Astrocyte (in vitro differentiated cells and primary cell): Measurements from ENCODE around the gene SLC25A17. TPM values are rescaled to one million over a fixed set of nuclear protein-coding genes. Genes with fewer than 3 reads are reported as not detected.

Experiments used
- DNase-seq: peaks from one replicate; pipeline ENCODE4 v3.0.0-alpha.2; 2010; ENCODE audit warnings: low read depth
- FAIRE-seq: peaks from 2 replicates; lab custom pipeline; 2011; peaks lifted over from hg19 to GRCh38; lab: Jason Lieb, UNC
- H2AFZ ChIP-seq: 2 replicates; pipeline ENCODE4 v1.6.0; 2012; ENCODE audit warnings: low read depth, low read length, inconsistent platforms
- H3K27ac ChIP-seq: 2 replicates; pipeline ENCODE4 v1.5.1; 2011; ENCODE audit warnings: low read depth, low read length, inconsistent platforms
- H3K27me3 ChIP-seq: 2 replicates; pipeline ENCODE4 v1.6.0; 2011; ENCODE audit warnings: low read length, inconsistent platforms; ENCODE audit not compliant: insufficient read depth
- H3K36me3 ChIP-seq: 2 replicates; pipeline ENCODE4 v1.5.1; 2011; ENCODE audit warnings: low read length, inconsistent platforms; ENCODE audit not compliant: insufficient read depth
- H3K4me1 ChIP-seq: 2 replicates; pipeline ENCODE4 v1.5.1; 2011; ENCODE audit warnings: low read length, inconsistent platforms; ENCODE audit not compliant: insufficient read depth
- H3K4me2 ChIP-seq: 2 replicates; pipeline ENCODE4 v1.6.0; 2012; ENCODE audit warnings: low read length, inconsistent platforms
- H3K4me3 ChIP-seq: 2 replicates; pipeline ENCODE4 v1.5.1; 2011; ENCODE audit warnings: low read depth, mild to moderate bottlenecking, low read length, inconsistent platforms; ENCODE audit not compliant: insufficient read depth
- H3K79me2 ChIP-seq: 2 replicates; pipeline ENCODE4 v1.6.0; 2012; ENCODE audit warnings: mild to moderate bottlenecking, low read length, inconsistent platforms; ENCODE audit not compliant: insufficient read depth
- H3K9ac ChIP-seq: 2 replicates; pipeline ENCODE4 v1.6.0; 2012; ENCODE audit warnings: mild to moderate bottlenecking, low read length, inconsistent platforms
- H3K9me3 ChIP-seq: 2 replicates; pipeline ENCODE4 v1.5.1; 2012; ENCODE audit warnings: low read depth, mild to moderate bottlenecking, low read length, inconsistent platforms; ENCODE audit not compliant: insufficient read depth
- H4K20me1 ChIP-seq: 2 replicates; pipeline ENCODE4 v1.6.0; 2012; ENCODE audit warnings: low read length, inconsistent platforms; ENCODE audit not compliant: insufficient read depth
- H3K27ac Mint-ChIP-seq: one replicate; pipeline ENCODE4 v1.8.0; 2021; ENCODE audit warnings: mild to moderate bottlenecking, mixed read lengths; ENCODE audit not compliant: unreplicated experiment
- H3K27me3 Mint-ChIP-seq: one replicate; pipeline ENCODE4 v1.8.0; 2021; ENCODE audit warnings: low read depth, mixed read lengths; ENCODE audit not compliant: unreplicated experiment
- H3K36me3 Mint-ChIP-seq: one replicate; pipeline ENCODE4 v1.8.0; 2021; ENCODE audit warnings: low read depth, mixed read lengths; ENCODE audit not compliant: unreplicated experiment
- H3K4me1 Mint-ChIP-seq: one replicate; pipeline ENCODE4 v1.8.0; 2021; ENCODE audit warnings: low read depth, mixed read lengths; ENCODE audit not compliant: unreplicated experiment
- H3K4me3 Mint-ChIP-seq: one replicate; pipeline ENCODE4 v1.8.0; 2021; ENCODE audit warnings: mild to moderate bottlenecking, moderate library complexity, mixed read lengths; ENCODE audit not compliant: unreplicated experiment
- H3K9me3 Mint-ChIP-seq: one replicate; pipeline ENCODE4 v1.8.0; 2021; ENCODE audit warnings: mild to moderate bottlenecking, mixed read lengths; ENCODE audit not compliant: unreplicated experiment
- CTCF ChIP-seq: IDR thresholded peaks from 2 replicates; pipeline ENCODE4 v1.5.1; 2011; ENCODE audit warnings: low read depth, mild to moderate bottlenecking, inconsistent platforms, low read length, moderate library complexity; ENCODE audit not compliant: insufficient read depth
- EZH2 ChIP-seq: IDR thresholded peaks from 2 replicates; pipeline ENCODE4 v1.6.1; 2012; ENCODE audit warnings: mild to moderate bottlenecking, low read length, inconsistent platforms; ENCODE audit not compliant: insufficient read depth
- total RNA-seq: library from RNA; stranded (reverse); gene quantifications from 2 replicates; pipeline ENCODE4 v1.2.1, GENCODE V29; 2021

The SLC25A17 gene
- total RNA-seq, 1 donor from 2014 or later, result 24.8 TPM

DNA sequence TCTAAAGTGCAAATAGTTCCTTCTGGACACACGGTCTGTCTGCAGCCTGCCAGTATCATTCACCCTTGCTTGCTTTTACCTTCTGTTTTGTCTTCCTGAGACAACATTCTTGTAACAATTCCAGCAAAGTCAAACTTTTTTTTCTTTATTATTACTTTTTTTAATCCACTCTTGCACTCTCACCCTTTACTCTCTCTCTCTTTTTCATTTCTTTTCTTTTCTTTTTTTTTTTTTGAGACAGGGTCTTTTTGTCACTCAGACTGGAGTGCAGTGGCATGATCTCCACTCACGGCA lies 86.2 kb downstream of the SLC25A17 start:
- Histone ChIP-seq H3K27ac (no peak overlapping the region), H3K36me3 (no peaks in the 10 kb centered on the region), H3K4me3 (no peak overlapping the region), H3K9ac (no peak overlapping the region), H3K27me3 (peaks cover 3% of the 10 kb centered on the region), H4K20me1 (no peaks in the 10 kb centered on the region), H2AFZ (peak overlapping the region; percentile 21), H3K9me3 (no peaks in the 10 kb centered on the region), H3K79me2 (no peaks in the 10 kb centered on the region), H3K4me1 (no peaks in the 10 kb centered on the region), H3K4me2 (no peak overlapping the region)
- H3K4me3 Mint-ChIP-seq, result no peak overlapping the region
- no peak for TF ChIP-seq CTCF
- H3K27ac Mint-ChIP-seq, result peak overlapping the region; percentile 30
- no peaks in the 10 kb centered on the region for H3K27me3 Mint-ChIP-seq
- FAIRE-seq, result no peak
- H3K4me1 Mint-ChIP-seq, result peaks cover 18% of the 10 kb centered on the region
- no peaks in the 10 kb centered on the region for H3K9me3 Mint-ChIP-seq
- DNase-seq, result no peak
- H3K36me3 Mint-ChIP-seq, result no peaks in the 10 kb centered on the region

DNA sequence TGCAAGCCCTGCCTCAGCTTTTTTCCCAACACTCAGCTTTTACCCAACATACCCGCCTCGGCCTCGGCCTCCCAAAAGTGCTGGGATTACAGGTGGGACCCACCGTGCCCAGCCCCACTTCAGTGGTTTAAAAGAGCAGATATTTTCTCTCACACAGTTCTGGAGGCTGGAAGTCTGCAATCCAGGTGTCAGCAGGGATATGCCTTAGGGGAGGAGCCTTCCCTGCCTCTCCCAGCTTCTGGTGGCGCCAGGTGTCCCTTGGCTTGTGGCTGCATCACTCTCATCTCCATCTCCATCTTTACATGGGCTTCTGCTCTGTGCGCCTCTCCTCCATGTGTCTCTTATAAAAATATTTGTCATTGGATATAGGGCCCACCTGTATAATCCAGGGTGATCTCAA lies 89.9 kb downstream of the SLC25A17 start:
- H3K27me3 ChIP-seq, result peaks cover 3% of the 10 kb centered on the region
- no peak for TF ChIP-seq CTCF
- TF ChIP-seq EZH2, result no peak
- no peaks in the 10 kb centered on the region for H3K9me3 Mint-ChIP-seq
- H3K27me3 Mint-ChIP-seq, result no peaks in the 10 kb centered on the region
- H3K4me1 ChIP-seq, result no peaks in the 10 kb centered on the region
- FAIRE-seq, result no peak
- no peak overlapping the region for H2AFZ ChIP-seq
- DNase-seq, result no peak
- H3K9ac ChIP-seq, result no peak overlapping the region
- H3K4me2 ChIP-seq, result no peak overlapping the region
- H3K36me3 Mint-ChIP-seq, result no peaks in the 10 kb centered on the region
- H3K27ac Mint-ChIP-seq, result peak overlapping the region; percentile 94
- H3K36me3 ChIP-seq, result no peaks in the 10 kb centered on the region
- H3K27ac ChIP-seq, result no peak overlapping the region
- no peaks in the 10 kb centered on the region for H4K20me1 ChIP-seq
- H3K4me1 Mint-ChIP-seq, result peaks cover 27% of the 10 kb centered on the region
- H3K4me3 Mint-ChIP-seq, result no peak overlapping the region
- H3K9me3 ChIP-seq, result no peaks in the 10 kb centered on the region
- no peaks in the 10 kb centered on the region for H3K79me2 ChIP-seq
- no peak overlapping the region for H3K4me3 ChIP-seq

- DNase-seq (peak; percentile 51), FAIRE-seq (no peak)
- H3K27me3 ChIP-seq, result no peaks in the 10 kb centered on the region
- no peaks in the 10 kb centered on the region for H3K9me3 ChIP-seq
- no peaks in the 10 kb centered on the region for H3K36me3 ChIP-seq
- no peak overlapping the region for H3K27ac ChIP-seq
- H3K36me3 Mint-ChIP-seq, result no peaks in the 10 kb centered on the region
- H3K4me3 Mint-ChIP-seq, result peak overlapping the region; percentile 31
- H3K9ac ChIP-seq, result no peak overlapping the region
- H3K4me3 ChIP-seq, result no peak overlapping the region
- H3K79me2 ChIP-seq, result no peaks in the 10 kb centered on the region
- peak overlapping the region; percentile 94 for H3K27ac Mint-ChIP-seq
- no peaks in the 10 kb centered on the region for H3K4me1 ChIP-seq
- TF ChIP-seq CTCF, result no peak
- TF ChIP-seq EZH2, result no peak
- H3K9me3 Mint-ChIP-seq, result no peaks in the 10 kb centered on the region
- no peaks in the 10 kb centered on the region for H4K20me1 ChIP-seq
- H2AFZ ChIP-seq, result no peak overlapping the region
- peaks cover 27% of the 10 kb centered on the region for H3K4me1 Mint-ChIP-seq
- no peak overlapping the region for H3K4me2 ChIP-seq
- H3K27me3 Mint-ChIP-seq, result no peaks in the 10 kb centered on the region
These were observed 90.4 kb downstream of the SLC25A17 start for GRCh38 chr22:40728731-40729189.
